ENCODE results near the gene EPHB1. TPM values are rescaled to one million over a fixed set of nuclear protein-coding genes. Genes with fewer than 3 reads are reported as not detected.

EPHB1 gene
- total and polyA plus RNA-seq, 8 donors: 0.02 to 1.4 (median 0.43) TPM

DNA sequence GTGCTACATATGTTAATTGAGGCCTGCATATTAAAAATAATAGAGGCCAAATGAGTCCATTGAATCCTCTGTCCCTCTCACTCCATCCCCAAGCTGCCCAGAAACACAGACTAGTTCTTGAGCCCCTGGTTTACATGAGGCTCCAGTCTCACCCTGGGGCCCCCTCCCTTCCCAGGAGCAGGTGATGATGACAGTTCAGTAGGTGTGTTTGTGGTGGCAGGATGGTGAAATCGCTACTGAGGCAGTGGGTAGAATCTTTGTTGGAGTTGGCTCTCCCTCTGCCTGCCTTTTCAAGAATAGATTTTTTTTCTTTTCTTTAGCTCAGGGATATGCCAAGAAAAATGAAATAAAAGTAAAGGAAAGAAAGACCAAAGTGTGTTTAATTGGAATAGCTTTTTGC is 288.7 kb downstream of the EPHB1 start:
- Histone ChIP-seq H3K27me3 (no peaks in the 10 kb centered on the region), H3K4me3 (no peak overlapping the region), H3K27ac (no peak overlapping the region), H3K4me1 (no peaks in the 10 kb centered on the region), H3K36me3 (no peaks in the 10 kb centered on the region), H3K9me3 (no peaks in the 10 kb centered on the region)
- FAIRE-seq (no peak), ATAC-seq (no peak), DNase-seq (no peak)
- intact Hi-C loops (cut with DNase I): no loop called here
- WGBS, 2 donors: 64 to 80% methylated on average over 1 of the region's 1 CpG
- TF ChIP-seq CTCF (IDR thresholded peaks at IDR 0.05): no peak

DNA sequence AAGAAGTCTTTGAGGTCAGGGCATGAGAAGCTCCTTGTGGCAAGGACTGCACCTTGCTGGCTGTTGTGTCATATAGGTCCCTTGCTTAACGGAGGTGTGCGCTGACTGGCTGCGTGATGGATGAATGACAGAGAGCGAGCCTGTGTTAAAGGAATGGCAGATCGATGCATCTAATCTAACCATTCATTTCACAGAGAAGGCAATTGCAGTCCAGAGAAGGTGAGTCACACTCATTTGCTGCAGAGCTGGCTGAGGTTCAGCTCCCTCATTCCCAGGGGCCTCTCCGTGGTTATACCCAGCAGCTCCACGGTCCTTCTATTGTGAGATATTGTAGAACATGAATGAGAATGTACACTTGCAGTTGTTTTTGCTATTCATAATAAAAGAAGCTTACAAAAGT is 289.3 kb downstream of the EPHB1 start:
- no peak overlapping the region for H3K27ac ChIP-seq
- H3K27me3 ChIP-seq: no peaks in the 10 kb centered on the region
- H3K9me3 ChIP-seq: no peaks in the 10 kb centered on the region
- no peak overlapping the region for H3K4me3 ChIP-seq
- no peaks in the 10 kb centered on the region for H3K36me3 ChIP-seq
- FAIRE-seq (no peak), ATAC-seq (no peak), DNase-seq (no peak)
- no peak for TF ChIP-seq CTCF (IDR thresholded peaks at IDR 0.05)
- WGBS, 2 donors: 56 to 62% methylated on average over 7 of the region's 7 CpGs
- H3K4me1 ChIP-seq: no peaks in the 10 kb centered on the region
- intact Hi-C loops (cut with DNase I): no loop called here

- Histone ChIP-seq H3K27me3 (no peaks in the 10 kb centered on the region), H3K4me1 (no peaks in the 10 kb centered on the region), H3K36me3 (no peaks in the 10 kb centered on the region), H3K27ac (no peak overlapping the region), H3K4me3 (no peak overlapping the region), H3K9me3 (no peaks in the 10 kb centered on the region)
- TF ChIP-seq CTCF (IDR thresholded peaks at IDR 0.05): no peak
- no peak for DNase-seq
- no peak for FAIRE-seq
- no peak for ATAC-seq
- intact Hi-C loops (cut with DNase I): no loop called here
- WGBS, 2 donors: 60 to 64% methylated on average over 3 of the region's 3 CpGs
These were observed 289.9 kb downstream of the EPHB1 start for GRCh38 chr3:135084976-135085375.

GRCh38 chr3:135085652-135086436 is 290.8 kb downstream of the EPHB1 start:
- no peaks in the 10 kb centered on the region for H3K27me3 ChIP-seq
- DNase-seq (no peak), FAIRE-seq (no peak), ATAC-seq (no peak)
- no peaks in the 10 kb centered on the region for H3K36me3 ChIP-seq
- no peak overlapping the region for H3K27ac ChIP-seq
- H3K4me1 ChIP-seq: no peaks in the 10 kb centered on the region
- H3K9me3 ChIP-seq: no peaks in the 10 kb centered on the region
- intact Hi-C loops (cut with DNase I): no loop called here
- no peak for TF ChIP-seq CTCF (IDR thresholded peaks at IDR 0.05)
- WGBS, 2 donors: 65 to 89% methylated on average over 6 of the region's 6 CpGs
- H3K4me3 ChIP-seq: no peak overlapping the region

DNA sequence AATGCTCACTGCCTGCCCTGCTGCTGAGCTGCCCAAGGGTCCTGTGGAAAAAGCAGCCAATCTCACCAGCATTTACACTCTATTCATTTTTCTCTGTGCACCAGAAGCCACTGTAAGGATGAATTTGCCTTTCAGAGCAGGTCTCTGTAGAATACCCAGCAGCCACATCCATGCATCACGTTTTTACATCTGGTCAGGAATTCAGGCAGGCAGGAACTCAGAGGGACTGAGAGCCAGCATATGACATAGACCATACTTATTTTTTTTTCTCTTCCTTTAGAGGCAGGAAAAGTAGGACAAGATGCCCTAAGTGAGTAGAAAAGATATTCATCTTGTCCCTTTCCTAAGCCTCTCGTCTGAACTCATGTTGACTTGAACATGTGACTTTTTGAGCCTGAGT is 292.7 kb downstream of the EPHB1 start:
- Histone ChIP-seq H3K4me3 (no peak overlapping the region), H3K27me3 (no peaks in the 10 kb centered on the region), H3K9me3 (no peaks in the 10 kb centered on the region), H3K27ac (no peak overlapping the region), H3K4me1 (no peaks in the 10 kb centered on the region), H3K36me3 (no peaks in the 10 kb centered on the region)
- no peak for FAIRE-seq
- DNase-seq: no peak
- WGBS, 2 donors: 18 to 24% methylated on average over 2 of the region's 2 CpGs
- intact Hi-C loops (cut with DNase I): no loop called here
- ATAC-seq: no peak
- TF ChIP-seq CTCF (IDR thresholded peaks at IDR 0.05): no peak
